Esophagus squamous epithelium (tissue), 4 donors: ENCODE measurements around the gene CFAP97D2.

ENCODE experiments used
- POLR2A ChIP-seq, 4 donors: fragments of 450-650 bp; IDR thresholded peaks; one replicate each; pipeline ENCODE4 v1.6.1; 2017; ENCODE audit warnings: antibody characterized with exemption in 4 of 4, mild to moderate bottlenecking in 4 of 4, moderate library complexity in 3 of 4
- TF ChIP-seq, protein P1 (sequence below), 6 experiments: fragments of 450-650 bp in 4 of 6; fragments of 200-600 bp in 2 of 6; sonication (generic) in 2 of 6; IDR thresholded peaks; one replicate each; pipeline ENCODE4 v1.5.1; 2016 to 2019; ENCODE audit warnings: antibody characterized with exemption in 6 of 6, mild to moderate bottlenecking in 4 of 6, moderate library complexity in 4 of 6

DNA sequence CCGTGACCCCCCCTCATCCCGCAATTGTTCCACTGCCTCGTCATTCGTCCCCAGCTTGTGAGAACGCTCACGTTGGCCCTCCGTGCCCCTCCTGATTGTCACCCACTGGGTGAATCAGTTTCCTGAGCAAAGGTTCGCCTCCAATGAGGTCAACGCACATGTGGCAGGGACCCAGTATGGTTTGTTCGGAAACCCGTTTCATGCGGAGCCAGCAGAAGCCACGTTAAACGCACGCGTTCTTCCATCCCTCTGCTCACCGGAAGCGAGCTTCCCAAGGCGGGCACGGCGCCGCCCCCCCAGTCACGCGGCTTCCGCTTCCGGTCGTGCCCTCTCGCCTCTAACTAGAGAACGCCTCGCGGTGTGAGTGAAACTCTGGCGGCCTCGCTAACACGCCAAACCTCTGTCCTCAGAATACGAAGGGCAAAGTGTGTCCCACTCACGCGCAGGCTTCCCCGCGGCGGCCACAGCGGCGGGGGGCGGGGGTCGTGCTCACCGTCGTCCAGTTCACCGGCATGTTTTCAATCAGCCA is 18.0 kb upstream of the CFAP97D2 start:
- TF ChIP-seq, protein P1, sequence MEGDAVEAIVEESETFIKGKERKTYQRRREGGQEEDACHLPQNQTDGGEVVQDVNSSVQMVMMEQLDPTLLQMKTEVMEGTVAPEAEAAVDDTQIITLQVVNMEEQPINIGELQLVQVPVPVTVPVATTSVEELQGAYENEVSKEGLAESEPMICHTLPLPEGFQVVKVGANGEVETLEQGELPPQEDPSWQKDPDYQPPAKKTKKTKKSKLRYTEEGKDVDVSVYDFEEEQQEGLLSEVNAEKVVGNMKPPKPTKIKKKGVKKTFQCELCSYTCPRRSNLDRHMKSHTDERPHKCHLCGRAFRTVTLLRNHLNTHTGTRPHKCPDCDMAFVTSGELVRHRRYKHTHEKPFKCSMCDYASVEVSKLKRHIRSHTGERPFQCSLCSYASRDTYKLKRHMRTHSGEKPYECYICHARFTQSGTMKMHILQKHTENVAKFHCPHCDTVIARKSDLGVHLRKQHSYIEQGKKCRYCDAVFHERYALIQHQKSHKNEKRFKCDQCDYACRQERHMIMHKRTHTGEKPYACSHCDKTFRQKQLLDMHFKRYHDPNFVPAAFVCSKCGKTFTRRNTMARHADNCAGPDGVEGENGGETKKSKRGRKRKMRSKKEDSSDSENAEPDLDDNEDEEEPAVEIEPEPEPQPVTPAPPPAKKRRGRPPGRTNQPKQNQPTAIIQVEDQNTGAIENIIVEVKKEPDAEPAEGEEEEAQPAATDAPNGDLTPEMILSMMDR (IDR thresholded peaks at IDR 0.05), result no peak
- TF ChIP-seq POLR2A (IDR thresholded peaks at IDR 0.05), result no peak
